GM12891 (cell line): ENCODE data around the gene DPM2.

Experiments
- POLR2A ChIP-seq: IDR thresholded peaks from 2 replicates; pipeline ENCODE4 v1.6.1; 2011; ENCODE audit warnings: low read depth, low read length, control low read depth
- POLR2AphosphoS5 ChIP-seq: IDR thresholded peaks from 2 replicates; pipeline ENCODE4 v1.6.1; 2011; ENCODE audit warnings: low read depth, low read length, control low read depth

DNA sequence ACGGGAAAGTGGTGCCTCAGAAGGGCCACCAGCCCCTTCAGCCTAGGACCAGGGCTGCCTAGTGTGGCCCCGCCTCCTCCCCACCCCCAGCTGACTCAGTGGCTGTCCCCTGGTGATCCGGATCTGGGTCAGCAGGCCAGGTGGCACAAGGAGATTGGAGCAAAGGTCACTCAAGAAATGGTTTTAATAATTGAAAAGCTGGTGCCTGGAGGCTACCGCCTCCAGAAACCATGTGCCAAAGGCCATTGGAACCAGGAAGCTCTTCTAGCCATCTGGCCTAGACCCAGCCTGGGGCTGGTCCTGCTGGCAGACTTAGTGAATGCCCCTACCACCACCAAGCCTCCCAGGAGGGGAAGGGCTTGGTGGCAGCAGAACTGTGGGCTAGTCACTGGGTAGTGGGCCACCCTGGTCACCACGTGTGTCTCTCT, 22.3 kb downstream of the DPM2 start:
- no peak for TF ChIP-seq POLR2A
- no peak for TF ChIP-seq POLR2AphosphoS5
